Suppressor macrophage treated with lipopolysaccharide for 4 hours (primary cell): ENCODE data around the gene ELK1.

ENCODE experiments used
- DNase-seq: peaks from one replicate; pipeline ENCODE4 v3.0.0-alpha.2; 2020

Gene ELK1

GRCh38 chrX:47644557-47645091, 5.7 kb downstream of the ELK1 start:
- DNase-seq: no peak

DNA sequence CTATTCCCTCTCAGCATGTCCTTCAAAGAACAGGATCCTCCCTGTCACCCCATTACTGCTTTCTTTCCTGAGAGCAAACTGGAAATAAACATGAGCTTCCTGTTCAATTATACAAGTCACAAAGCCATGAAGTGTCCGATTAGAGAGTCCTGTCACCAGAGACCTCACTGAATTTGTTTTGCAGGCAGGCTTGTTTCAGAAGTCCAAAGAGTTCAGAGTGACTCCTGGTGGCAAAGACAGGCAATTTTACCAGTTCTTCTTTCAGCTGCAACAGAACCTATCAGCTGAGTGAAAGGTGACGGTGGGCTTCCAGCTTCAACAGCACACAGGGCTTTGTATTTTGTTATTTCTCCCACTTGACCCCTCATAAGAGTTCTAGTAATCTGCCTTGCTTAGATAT, 6.4 kb downstream of the ELK1 start:
- no peak for DNase-seq

DNA sequence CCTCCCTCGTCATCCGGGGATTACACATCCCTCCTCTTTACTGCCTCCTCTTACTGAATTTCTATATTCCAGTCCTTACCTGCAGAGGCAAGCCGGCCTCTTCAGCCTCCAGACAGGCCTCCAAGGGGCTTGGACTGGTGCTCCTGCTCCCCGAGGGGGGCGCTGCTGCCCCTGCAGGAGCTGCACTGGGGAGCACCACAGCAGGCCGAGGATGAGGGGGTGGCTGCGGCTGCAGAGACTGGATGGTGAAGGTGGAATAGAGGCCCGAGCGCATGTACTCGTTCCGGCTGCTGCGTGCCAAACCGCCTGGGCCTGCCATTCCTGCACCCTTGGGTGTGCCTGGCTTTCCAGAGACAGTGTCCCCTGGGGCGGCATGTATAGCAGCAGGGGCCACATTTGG, 11.5 kb downstream of the ELK1 start:
- DNase-seq: no peak

DNA sequence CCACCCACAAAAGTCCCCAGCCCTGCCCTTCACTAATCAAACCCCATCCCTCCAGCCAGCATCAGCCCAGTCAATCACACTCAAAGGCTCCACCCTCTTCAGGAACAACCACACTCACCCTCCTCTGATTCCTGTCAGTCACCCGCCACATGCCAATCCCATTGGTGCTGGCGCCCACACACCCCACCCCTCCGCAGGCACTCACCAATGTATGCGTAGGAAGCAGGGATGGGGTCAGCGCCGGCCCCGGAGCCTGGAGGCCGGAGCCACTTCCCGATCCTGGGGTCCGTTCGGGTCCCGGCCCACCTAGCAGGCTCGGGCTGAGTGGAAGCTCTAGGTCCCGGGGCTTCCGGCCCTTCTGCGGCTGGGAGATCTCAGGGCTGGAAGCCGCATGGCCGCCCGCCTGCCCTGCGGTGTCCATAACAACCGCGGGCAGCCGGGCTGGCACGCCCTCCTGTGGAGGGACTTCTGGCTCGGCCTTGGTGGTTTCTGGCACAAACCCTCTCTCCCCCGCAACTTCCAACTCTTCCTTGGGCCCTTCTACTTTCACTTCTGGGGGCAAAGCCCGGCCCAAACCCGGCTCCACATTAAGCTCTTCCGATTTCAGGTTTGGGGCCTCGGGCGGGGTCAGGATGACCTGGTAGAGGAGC, 12.7 kb downstream of the ELK1 start:
- peak; percentile 76 for DNase-seq

GRCh38 chrX:47634871-47635575, 15.3 kb downstream of the ELK1 start:
- no peak for DNase-seq

- peak; percentile 89 for DNase-seq
Measured at GRCh38 chrX:47633689-47634590, 16.4 kb downstream of the ELK1 start.

DNA sequence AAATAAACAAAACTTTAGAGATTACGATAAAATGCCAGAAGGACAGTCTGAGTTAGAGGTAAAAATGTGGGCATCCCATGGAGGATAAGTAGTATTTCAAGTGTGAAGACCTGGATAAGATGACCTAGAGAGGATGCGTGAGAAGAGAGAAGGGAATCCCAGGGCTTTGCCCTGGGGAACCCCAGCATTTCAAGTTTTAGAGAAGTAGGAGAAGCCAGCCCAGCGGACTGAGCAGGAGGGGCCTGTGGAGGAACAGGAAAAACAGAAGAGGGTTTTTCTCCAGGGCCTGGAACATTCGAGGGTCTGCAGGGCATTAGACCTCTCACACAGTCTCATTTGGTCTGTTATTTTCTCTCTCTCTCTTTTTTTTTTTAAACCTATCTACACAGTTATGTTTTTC, 17.7 kb downstream of the ELK1 start:
- peak; percentile 80 for DNase-seq

GRCh38 chrX:47631676-47632075, 18.7 kb downstream of the ELK1 start:
- DNase-seq: no peak

- no peak for DNase-seq
Measured at GRCh38 chrX:47629419-47630200, 20.8 kb downstream of the ELK1 start, which contains the start of gene CFP. TSS of gene CFP (minus strand) at chrX:47629930. CDS start at chrX:47629844, 86 bp downstream.

GRCh38 chrX:47628982-47629381, 21.4 kb downstream of the ELK1 start:
- DNase-seq: peak; percentile 38

DNA sequence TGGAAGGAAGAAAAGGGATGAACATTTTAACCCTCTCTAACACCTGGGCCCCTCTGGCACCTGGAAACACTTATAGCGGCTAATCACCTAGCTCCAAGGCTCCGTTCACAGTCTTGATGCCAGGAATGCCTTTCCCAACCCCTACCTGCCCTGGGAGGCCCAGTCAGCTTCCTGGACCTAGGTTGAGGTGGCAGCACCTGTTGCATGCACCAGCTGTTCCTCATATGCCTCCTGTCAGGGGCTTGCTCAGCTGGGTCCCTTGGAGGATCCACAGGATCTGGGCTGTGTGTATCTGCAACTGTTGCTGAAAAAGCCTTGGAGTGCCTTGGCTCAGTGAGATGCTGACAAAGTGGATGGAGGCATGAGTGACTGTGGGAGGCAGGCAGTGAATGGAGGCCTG, 25.0 kb downstream of the ELK1 start:
- no peak for DNase-seq

- peak; percentile 58 for DNase-seq
Measured at GRCh38 chrX:47623540-47624027, 26.8 kb downstream of the ELK1 start.

DNA sequence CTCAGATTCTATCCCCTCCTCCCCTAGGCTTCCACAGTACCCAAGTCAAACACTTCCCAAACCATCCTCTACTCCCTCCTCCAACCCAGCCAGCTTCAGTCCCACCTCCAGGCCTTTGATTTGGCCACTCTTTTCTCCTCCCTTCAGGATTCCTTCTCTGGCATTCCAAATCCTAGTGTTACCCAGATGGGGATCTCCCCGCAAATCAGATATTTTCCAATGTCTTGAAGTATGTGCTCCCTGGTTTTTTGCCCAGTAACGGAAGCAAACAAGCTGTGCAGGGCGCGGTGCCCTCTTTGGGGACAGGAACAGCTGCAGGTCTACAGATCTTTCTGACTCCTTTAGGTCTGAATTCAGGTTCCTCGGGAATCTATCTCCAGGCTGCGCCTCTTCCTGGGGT, 28.5 kb downstream of the ELK1 start:
- DNase-seq: no peak

GRCh38 chrX:47620303-47620685, 30.1 kb downstream of the ELK1 start:
- no peak for DNase-seq

DNA sequence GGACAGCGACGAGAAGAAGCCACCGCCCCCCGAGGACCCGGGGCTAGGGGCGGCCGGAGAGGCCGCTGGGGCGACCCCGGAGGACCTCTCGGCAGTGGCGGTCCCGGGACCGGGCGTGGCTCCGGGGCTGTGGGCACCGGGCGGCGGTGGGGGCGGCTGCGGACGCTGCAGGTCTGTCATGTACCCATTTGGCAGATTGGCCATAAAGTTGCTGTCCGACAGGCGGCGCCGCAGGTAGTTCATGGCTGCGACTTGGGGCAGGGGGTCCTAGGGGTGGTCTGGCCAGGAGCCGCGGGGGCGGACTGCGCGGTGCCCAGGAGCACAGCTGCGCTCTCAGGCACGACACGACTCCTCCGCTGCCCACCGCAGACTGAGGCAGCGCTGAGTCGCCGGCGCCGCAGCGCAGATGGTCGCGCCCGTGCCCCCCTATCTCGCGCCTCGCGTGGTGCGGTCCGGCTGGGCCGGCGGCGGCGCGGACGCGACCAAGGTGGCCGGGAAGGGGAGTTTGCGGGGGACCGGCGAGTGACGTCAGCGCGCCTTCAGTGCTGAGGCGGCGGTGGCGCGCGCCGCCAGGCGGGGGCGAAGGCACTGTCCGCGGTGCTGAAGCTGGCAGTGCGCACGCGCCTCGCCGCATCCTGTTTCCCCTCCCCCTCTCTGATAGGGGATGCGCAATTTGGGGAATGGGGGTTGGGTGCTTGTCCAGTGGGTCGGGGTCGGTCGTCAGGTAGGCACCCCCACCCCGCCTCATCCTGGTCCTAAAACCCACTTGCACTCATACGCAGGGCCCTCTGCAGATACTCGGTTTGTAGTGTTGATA, 30.7 kb downstream of the ELK1 start, which contains the start of gene SYN1:
Gene SYN1 (minus strand): TSS at position 372 of the 817 bp plus-strand sequence. CDS start 129 bp downstream, at position 243.
- DNase-seq: peak; percentile 85

- no peak for DNase-seq
Measured at GRCh38 chrX:47618923-47619485, 31.4 kb downstream of the ELK1 start.

- no peak for DNase-seq
Measured at GRCh38 chrX:47614618-47615017, 35.7 kb downstream of the ELK1 start.

DNA sequence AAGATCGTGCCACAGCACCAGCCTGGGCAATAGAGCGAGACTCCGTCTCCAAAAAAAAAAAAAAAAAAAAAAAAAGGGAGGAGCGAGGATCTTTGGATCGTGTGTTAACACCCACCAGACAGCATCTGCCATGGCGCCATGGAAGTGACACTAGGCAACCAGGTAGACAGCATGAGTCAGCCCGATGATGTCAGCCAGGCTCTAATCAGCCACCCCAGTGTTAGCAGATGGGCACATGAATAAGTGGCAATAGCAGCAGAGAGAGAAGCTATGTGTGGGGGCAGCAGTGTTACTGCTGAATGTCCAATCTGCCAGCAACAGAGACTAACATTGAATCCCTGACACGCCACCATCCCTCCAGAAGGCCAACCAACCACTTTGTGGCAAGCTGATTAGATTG, 37.3 kb downstream of the ELK1 start:
- DNase-seq: no peak

GRCh38 chrX:47612418-47612817, 37.9 kb downstream of the ELK1 start:
- no peak for DNase-seq

DNA sequence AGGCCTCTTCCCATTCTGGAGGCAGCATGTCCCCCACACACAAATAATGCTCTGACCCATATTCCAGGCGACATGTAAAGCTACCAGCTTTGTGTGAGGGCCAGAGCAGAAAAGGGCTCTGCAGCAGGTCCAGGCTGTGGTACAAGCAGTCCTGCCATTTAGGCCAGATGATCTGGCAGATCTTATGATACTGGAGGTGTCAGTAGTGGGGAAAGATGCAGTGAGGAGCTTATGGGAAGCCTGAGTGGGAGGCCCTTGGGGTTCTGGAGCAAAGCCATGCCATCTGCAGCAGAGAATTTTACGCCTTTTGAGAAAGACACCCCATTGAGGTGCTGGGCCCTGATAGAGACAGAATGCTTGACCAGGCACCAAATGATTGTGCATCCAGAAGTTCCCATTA, 38.4 kb downstream of the ELK1 start:
- no peak for DNase-seq

- no peak for DNase-seq
Measured at GRCh38 chrX:47611489-47611888, 38.9 kb downstream of the ELK1 start.
